Kidney (tissue), 14 donors: ENCODE results near the gene STX8. TPM values are rescaled to one million over a fixed set of nuclear protein-coding genes. Genes with fewer than 3 reads are reported as not detected.
A peak's percentile ranks its signal among the peaks of the same experiment; 100 is the strongest.

Experiments used
- DNase-seq, 5 donors: peaks; one replicate each; pipeline ENCODE4 v3.0.0-alpha.2; 2013 to 2020
- FAIRE-seq: peaks from 2 replicates; lab custom pipeline; 2012; peaks lifted over from hg19 to GRCh38; lab: Jason Lieb, UNC
- H3K27ac ChIP-seq, 2 donors: one replicate each; pipeline ENCODE4 v1.7.0; 2013; ENCODE audit warnings: low read depth in 2 of 2, low read length in 2 of 2, inconsistent platforms in 1 of 2
- H3K27me3 ChIP-seq: one replicate; pipeline ENCODE4 v1.7.1; 2013; ENCODE audit warnings: low read length, inconsistent platforms; ENCODE audit not compliant: control insufficient read depth, insufficient read depth
- H3K36me3 ChIP-seq, 3 donors: one replicate each; pipeline versions ENCODE4 v1.7.0 to v1.7.1; 2013; ENCODE audit warnings: low read length in 3 of 3, control low read depth in 1 of 3, inconsistent platforms in 1 of 3; ENCODE audit not compliant: insufficient read depth in 3 of 3, control insufficient read depth in 2 of 3
- H3K4me1 ChIP-seq, 3 donors: one replicate each; pipeline versions ENCODE4 v1.7.0 to v1.7.1; 2013; ENCODE audit warnings: low read length in 3 of 3, inconsistent platforms in 1 of 3, low read depth in 1 of 3; ENCODE audit not compliant: control insufficient read depth in 2 of 3, insufficient read depth in 2 of 3
- H3K4me3 ChIP-seq, 3 donors: one replicate each; pipeline versions ENCODE4 v1.7.0 to v1.8.1; 2013; ENCODE audit warnings: low read length in 3 of 3, control low read depth in 1 of 3, inconsistent platforms in 1 of 3
- H3K9ac ChIP-seq, 3 donors: one replicate each; pipeline versions ENCODE4 v1.7.0 to v1.7.1; 2013; ENCODE audit warnings: low read length in 3 of 3, control low read depth in 1 of 3, inconsistent platforms in 1 of 3
- H3K9me3 ChIP-seq, 3 donors: one replicate each; pipeline versions ENCODE4 v1.7.0 to v1.7.1; 2013; ENCODE audit warnings: low read length in 3 of 3, control low read depth in 1 of 3, inconsistent platforms in 1 of 3; ENCODE audit not compliant: control insufficient read depth in 2 of 3, insufficient read depth in 1 of 3
- CTCF ChIP-seq: IDR thresholded peaks from 3 replicates; pipeline ENCODE4 v1.5.1; 2012; ENCODE audit warnings: mild to moderate bottlenecking, moderate library complexity, borderline replicate concordance; ENCODE audit not compliant: insufficient read depth; ENCODE audit errors: extremely low read depth
- intact Hi-C: fragments of 100-400 bp; cut with DNase I; formaldehyde crosslinking; loops from one replicate; pipeline ENCODE4 v1.11.1; 2022
- polyA plus RNA-seq: library from polyadenylated mRNA; stranded (reverse); fragments of 350-450 nt; fragmentation: Illumina TruSeq; extraction: RNeasy Lipid Tissue Mini Kit (QIAGEN cat#74804); gene quantifications from one replicate; pipeline ENCODE4 v1.2.3, GENCODE V29; 2014; ENCODE audit warnings: low read depth, low replicate concordance; ENCODE audit not compliant: insufficient read depth
- total RNA-seq: library from RNA; stranded (reverse); fragmentation: NEBNext Ultra II Directional; extraction: Animal tissue kit (Norgen Biotek cat#: 25700); gene quantifications from one replicate; pipeline ENCODE4 v1.2.1, GENCODE V29; 2021
- donor health status: control.
- donor health status: control.
- donor health status: control.
- donor health status: control.
- donor health status: control.
- donor health status: DM: yes; HTN: yes; CAD: no.
- donor health status: Normal renal cell carcinoma (clear cell type).

The STX8 gene
- total and polyA plus RNA-seq, 2 donors from 2014 or later, result 67.2 to 127 TPM

- no peak overlapping the region for H3K9ac ChIP-seq
- H3K27ac ChIP-seq, result no peak overlapping the region
- H3K27me3 ChIP-seq, result no peaks in the 10 kb centered on the region
- intact Hi-C loops, result no loop called here
- no peak overlapping the region for H3K4me3 ChIP-seq
- H3K9me3 ChIP-seq, result no peaks in the 10 kb centered on the region
- peak in 1 of 5 donors; percentile 29 for DNase-seq
- no peaks in the 10 kb centered on the region for H3K36me3 ChIP-seq
- H3K4me1 ChIP-seq, result peaks cover 0 to 2% (median 0%) of the 10 kb centered on the region in 3 donors
- FAIRE-seq, result no peak
- TF ChIP-seq CTCF, result no peak
Measured at GRCh38 chr17:9204637-9205329, 370.8 kb downstream of the STX8 start.

- Histone ChIP-seq H3K36me3 (no peaks in the 10 kb centered on the region), H3K4me3 (no peak overlapping the region), H3K4me1 (peaks cover 0 to 2% (median 0%) of the 10 kb centered on the region in 3 donors), H3K9me3 (no peaks in the 10 kb centered on the region), H3K27ac (no peak overlapping the region), H3K9ac (no peak overlapping the region), H3K27me3 (no peaks in the 10 kb centered on the region)
- intact Hi-C loops, result no loop called here
- DNase-seq (no peak), FAIRE-seq (no peak)
- TF ChIP-seq CTCF, result no peak
Measured at GRCh38 chr17:9203771-9204425, 371.7 kb downstream of the STX8 start.

GRCh38 chr17:9202532-9202931 is 373.1 kb downstream of the STX8 start:
- Histone ChIP-seq H3K9me3 (no peaks in the 10 kb centered on the region), H3K27me3 (no peaks in the 10 kb centered on the region), H3K27ac (no peak overlapping the region), H3K9ac (no peak overlapping the region), H3K4me1 (peaks cover 0 to 2% (median 0%) of the 10 kb centered on the region in 3 donors), H3K4me3 (no peak overlapping the region), H3K36me3 (no peaks in the 10 kb centered on the region)
- TF ChIP-seq CTCF, result no peak
- FAIRE-seq (no peak), DNase-seq (no peak)
- intact Hi-C loops, result no loop called here
